Endodermal cell (in vitro differentiated cells): ENCODE data around the gene STK4. TPM values are rescaled to one million over a fixed set of nuclear protein-coding genes. Genes with fewer than 3 reads are reported as not detected.
"Not testable (repeated sequence)": the region's sequence is repeated elsewhere in the genome, so short reads cannot be mapped to it uniquely, and the experiment has no call there.

Source experiments
- DNase-seq: peaks from one replicate; pipeline ENCODE4 v3.0.0-alpha.2; 2017
- H3K27ac ChIP-seq: 2 replicates; pipeline ENCODE4 v1.5.1; 2013; ENCODE audit warnings: mild to moderate bottlenecking, low read depth, low read length, moderate library complexity
- H3K27me3 ChIP-seq: 2 replicates; pipeline ENCODE4 v1.6.1; 2013; ENCODE audit warnings: mild to moderate bottlenecking, low read length, moderate library complexity; ENCODE audit not compliant: insufficient read depth, control insufficient read depth, poor library complexity, severe bottlenecking
- H3K36me3 ChIP-seq: 2 replicates; pipeline ENCODE4 v1.7.0; 2013; ENCODE audit warnings: mild to moderate bottlenecking, low read length, moderate library complexity; ENCODE audit not compliant: control insufficient read depth, insufficient read depth
- H3K4me1 ChIP-seq: one replicate; pipeline ENCODE4 v1.7.0; 2013; ENCODE audit warnings: low read length; ENCODE audit not compliant: control insufficient read depth, insufficient read depth
- H3K4me3 ChIP-seq: 2 replicates; pipeline ENCODE4 v1.5.1; 2013; ENCODE audit warnings: mild to moderate bottlenecking, low read length, moderate library complexity
- H3K9ac ChIP-seq: 2 replicates; pipeline ENCODE4 v1.6.1; 2013; ENCODE audit warnings: mild to moderate bottlenecking, low read length, moderate library complexity; ENCODE audit not compliant: poor library complexity, severe bottlenecking; ENCODE audit errors: extremely low read depth
- H3K9me3 ChIP-seq: 2 replicates; pipeline ENCODE4 v1.6.1; 2013; ENCODE audit warnings: mild to moderate bottlenecking, low read length, moderate library complexity; ENCODE audit not compliant: control insufficient read depth
- H3K27ac Mint-ChIP-seq: 2 replicates; pipeline ENCODE4 v1.8.0; 2020; ENCODE audit warnings: mixed read lengths
- H3K27me3 Mint-ChIP-seq: 2 replicates; pipeline ENCODE4 v1.8.0; 2021; ENCODE audit warnings: mild to moderate bottlenecking, mixed read lengths; ENCODE audit not compliant: insufficient read depth
- H3K36me3 Mint-ChIP-seq: 2 replicates; pipeline ENCODE4 v1.8.0; 2020; ENCODE audit warnings: low read depth, mixed read lengths
- H3K4me1 Mint-ChIP-seq: 2 replicates; pipeline ENCODE4 v1.8.0; 2020; ENCODE audit warnings: mixed read lengths
- H3K4me3 Mint-ChIP-seq: 2 replicates; pipeline ENCODE4 v1.8.0; 2020; ENCODE audit warnings: mild to moderate bottlenecking, moderate library complexity, mixed read lengths
- H3K9me3 Mint-ChIP-seq: 2 replicates; pipeline ENCODE4 v1.8.0; 2020; ENCODE audit warnings: mild to moderate bottlenecking, mixed read lengths
- WGBS, 2 experiments: methylation state at CpG; one replicate each; pipeline versions ENCODE4 v1.1.5 to v1.1.7; 2013; ENCODE audit warnings: missing lambda C conversion rate in 2 of 2, mixed read lengths in 1 of 2; ENCODE audit not compliant: insufficient coverage in 1 of 2, insufficient read length in 1 of 2; 5-methylcytosine and 5-hydroxymethylcytosine counted together
- total RNA-seq, 2 donors: library from RNA; stranded (reverse); fragmentation: NEBNext Ultra II Directional in 1 of 2; extraction: Animal tissue kit (Norgen Biotek cat#: 25700) in 1 of 2; gene quantifications; 2 replicates in 1 of 2; 3 replicates in 1 of 2; pipeline ENCODE4 v1.2.1, GENCODE V29; 2021
- TF ChIP-seq, protein P1 (sequence below): fragments of 200-600 bp; sonication (generic); conservative IDR thresholded peaks from 2 replicates; pipeline ENCODE4 v1.5.0; 2021; ENCODE audit warnings: antibody characterized with exemption, mild to moderate bottlenecking

STK4 gene
- total RNA-seq, 2 donors from 2014 or later = 29.2 to 33.1 TPM

DNA sequence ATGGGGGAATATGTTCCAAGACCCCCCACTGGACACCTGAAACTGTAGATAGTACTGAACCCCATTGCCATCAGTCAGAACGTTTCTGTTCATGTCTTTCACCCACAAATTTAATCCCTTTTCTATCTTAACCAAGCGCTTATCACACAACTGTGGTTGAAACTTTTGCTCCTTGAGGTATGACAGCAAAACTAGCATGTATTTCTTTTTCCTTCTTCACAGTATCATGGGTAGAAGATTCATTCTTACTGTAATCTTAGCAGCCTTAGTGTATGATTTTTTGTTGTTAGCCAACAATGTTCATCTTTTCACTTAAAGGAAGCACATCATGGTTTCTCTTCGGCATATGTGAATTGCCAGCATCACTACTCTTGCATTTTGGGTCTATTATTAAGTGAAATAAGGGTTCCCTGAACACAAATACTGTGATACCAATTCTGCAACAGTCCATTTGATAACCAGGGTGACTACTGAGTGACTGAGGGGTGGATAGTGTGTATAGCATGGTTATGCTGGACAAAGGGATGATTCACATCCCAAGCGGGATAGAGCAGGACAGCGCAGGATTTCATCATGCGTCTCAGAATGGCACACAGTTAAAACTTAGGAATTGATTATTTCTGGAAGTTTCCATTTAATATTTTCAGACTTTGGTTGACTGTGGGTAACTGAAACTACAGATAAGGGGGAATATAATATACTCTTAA, 92.9 kb downstream of the STK4 start:
- Mint-ChIP-seq H3K4me3 (no peak overlapping the region), H3K36me3 (peaks cover 24% of the 10 kb centered on the region), H3K9me3 (peaks cover 12% of the 10 kb centered on the region), H3K27me3 (no peaks in the 10 kb centered on the region), H3K27ac (no peak overlapping the region), H3K4me1 (peaks cover 12% of the 10 kb centered on the region)
- TF ChIP-seq, protein P1, sequence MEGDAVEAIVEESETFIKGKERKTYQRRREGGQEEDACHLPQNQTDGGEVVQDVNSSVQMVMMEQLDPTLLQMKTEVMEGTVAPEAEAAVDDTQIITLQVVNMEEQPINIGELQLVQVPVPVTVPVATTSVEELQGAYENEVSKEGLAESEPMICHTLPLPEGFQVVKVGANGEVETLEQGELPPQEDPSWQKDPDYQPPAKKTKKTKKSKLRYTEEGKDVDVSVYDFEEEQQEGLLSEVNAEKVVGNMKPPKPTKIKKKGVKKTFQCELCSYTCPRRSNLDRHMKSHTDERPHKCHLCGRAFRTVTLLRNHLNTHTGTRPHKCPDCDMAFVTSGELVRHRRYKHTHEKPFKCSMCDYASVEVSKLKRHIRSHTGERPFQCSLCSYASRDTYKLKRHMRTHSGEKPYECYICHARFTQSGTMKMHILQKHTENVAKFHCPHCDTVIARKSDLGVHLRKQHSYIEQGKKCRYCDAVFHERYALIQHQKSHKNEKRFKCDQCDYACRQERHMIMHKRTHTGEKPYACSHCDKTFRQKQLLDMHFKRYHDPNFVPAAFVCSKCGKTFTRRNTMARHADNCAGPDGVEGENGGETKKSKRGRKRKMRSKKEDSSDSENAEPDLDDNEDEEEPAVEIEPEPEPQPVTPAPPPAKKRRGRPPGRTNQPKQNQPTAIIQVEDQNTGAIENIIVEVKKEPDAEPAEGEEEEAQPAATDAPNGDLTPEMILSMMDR = no peak
- H3K27me3 ChIP-seq = no peaks in the 10 kb centered on the region
- H3K27ac ChIP-seq = no peak overlapping the region
- H3K9ac ChIP-seq = no peak overlapping the region
- no peak for DNase-seq
- no peaks in the 10 kb centered on the region for H3K4me1 ChIP-seq
- H3K36me3 ChIP-seq = peaks cover 15% of the 10 kb centered on the region
- WGBS, 2 experiments = 91 to 100% methylated on average over 6 of the region's 6 CpGs
- peaks cover 5% of the 10 kb centered on the region for H3K9me3 ChIP-seq
- H3K4me3 ChIP-seq = no peak overlapping the region

DNA sequence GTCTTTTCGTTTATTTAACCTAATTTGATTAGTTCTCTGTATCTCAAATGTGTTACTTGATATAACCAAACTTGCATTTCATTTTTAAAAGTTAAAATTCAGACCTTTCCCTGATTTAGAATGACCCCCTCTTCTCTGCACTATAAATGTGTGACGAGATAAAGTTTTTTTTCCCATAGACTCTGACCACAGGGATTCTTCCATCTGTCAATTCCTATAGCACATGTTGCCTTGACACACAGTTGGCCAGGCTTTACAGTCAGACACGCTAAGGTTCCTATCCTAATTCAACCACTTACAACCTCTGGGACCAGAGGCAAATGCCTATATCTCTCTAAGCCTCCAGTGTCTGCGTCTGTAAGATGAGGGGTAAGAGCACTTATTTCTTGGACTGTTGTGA, 94.0 kb downstream of the STK4 start:
- Histone ChIP-seq H3K27ac (no peak overlapping the region), H3K4me1 (no peaks in the 10 kb centered on the region), H3K9me3 (peaks cover 5% of the 10 kb centered on the region), H3K4me3 (no peak overlapping the region), H3K9ac (no peak overlapping the region), H3K36me3 (peaks cover 15% of the 10 kb centered on the region), H3K27me3 (no peaks in the 10 kb centered on the region)
- no peaks in the 10 kb centered on the region for H3K27me3 Mint-ChIP-seq
- no peak overlapping the region for H3K27ac Mint-ChIP-seq
- DNase-seq = no peak
- H3K36me3 Mint-ChIP-seq = peaks cover 27% of the 10 kb centered on the region
- TF ChIP-seq, protein P1 = no peak
- peaks cover 12% of the 10 kb centered on the region for H3K9me3 Mint-ChIP-seq
- peaks cover 12% of the 10 kb centered on the region for H3K4me1 Mint-ChIP-seq
- 90 to 93% methylated on average over 3 of the region's 4 CpGs for WGBS, 2 experiments
- H3K4me3 Mint-ChIP-seq = no peak overlapping the region

DNA sequence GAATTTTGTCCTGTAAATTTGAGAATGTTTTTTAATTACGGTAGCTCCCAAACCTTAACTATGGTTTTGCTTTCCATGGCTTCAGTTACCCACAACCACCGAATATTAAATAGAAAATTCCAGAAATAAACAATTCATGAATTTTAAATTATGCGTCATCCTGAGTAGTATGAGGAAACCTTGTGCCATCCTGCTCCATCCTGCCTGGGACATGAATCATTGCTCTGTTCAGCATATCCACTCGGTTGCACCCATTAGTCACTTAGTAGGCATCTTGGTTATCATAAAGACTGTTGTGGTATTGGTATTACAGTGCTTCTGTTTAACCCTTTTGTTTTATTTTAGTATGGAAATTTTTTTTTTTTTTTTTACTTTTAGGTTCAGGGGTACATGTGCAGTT, 94.9 kb downstream of the STK4 start:
- Mint-ChIP-seq H3K27ac (no peak overlapping the region), H3K9me3 (peaks cover 12% of the 10 kb centered on the region), H3K4me1 (peaks cover 12% of the 10 kb centered on the region), H3K27me3 (no peaks in the 10 kb centered on the region), H3K4me3 (no peak overlapping the region), H3K36me3 (peaks cover 23% of the 10 kb centered on the region)
- Histone ChIP-seq H3K27ac (no peak overlapping the region), H3K4me1 (no peaks in the 10 kb centered on the region), H3K4me3 (no peak overlapping the region), H3K36me3 (peaks cover 15% of the 10 kb centered on the region), H3K9ac (no peak overlapping the region), H3K27me3 (no peaks in the 10 kb centered on the region), H3K9me3 (peaks cover 5% of the 10 kb centered on the region)
- no peak for DNase-seq
- 81 to 94% methylated on average over 3 to 4 of the region's 4 CpGs for WGBS, 2 experiments
- TF ChIP-seq, protein P1 = no peak

DNA sequence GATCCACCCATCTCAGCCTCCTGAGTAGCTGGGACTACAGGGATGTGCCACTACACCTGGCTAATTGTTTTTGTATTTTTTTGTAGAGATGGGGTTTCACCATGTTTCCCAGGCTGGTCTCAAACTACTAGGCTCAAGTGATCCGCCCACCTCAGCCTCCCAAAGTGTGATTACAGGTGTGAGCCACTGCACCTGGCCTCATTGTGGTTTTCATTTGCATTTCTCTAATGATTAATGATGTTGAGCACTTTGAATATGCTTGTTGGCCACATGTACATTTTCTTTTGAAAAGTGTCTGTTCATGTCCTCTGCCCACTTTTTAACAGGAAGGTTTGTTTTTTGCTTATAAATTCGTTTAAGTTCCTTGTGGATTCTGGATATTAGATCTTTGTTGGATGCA, 96.8 kb downstream of the STK4 start:
- H3K36me3 Mint-ChIP-seq = peaks cover 23% of the 10 kb centered on the region
- not testable (repeated sequence) for H3K27ac Mint-ChIP-seq, H3K9me3 ChIP-seq, H3K27ac ChIP-seq, H3K36me3 ChIP-seq, DNase-seq, H3K27me3 ChIP-seq, H3K9ac ChIP-seq, H3K27me3 Mint-ChIP-seq, H3K4me1 ChIP-seq, H3K4me3 Mint-ChIP-seq, H3K4me3 ChIP-seq
- peaks cover 12% of the 10 kb centered on the region for H3K4me1 Mint-ChIP-seq
- peaks cover 12% of the 10 kb centered on the region for H3K9me3 Mint-ChIP-seq
- WGBS, 2 experiments = 87 to 93% methylated on average over 2 of the region's 2 CpGs
